ENCODE data around the gene GCHFR. TPM values are rescaled to one million over a fixed set of nuclear protein-coding genes. Genes with fewer than 3 reads are reported as not detected.

Gene GCHFR
- total and polyA plus RNA-seq, 10 of the 15 experiments (the other 5 are each of a cell fraction or from before 2014, with no cell fraction given): 10.5 to 94.0 (median 35.3) TPM

DNA sequence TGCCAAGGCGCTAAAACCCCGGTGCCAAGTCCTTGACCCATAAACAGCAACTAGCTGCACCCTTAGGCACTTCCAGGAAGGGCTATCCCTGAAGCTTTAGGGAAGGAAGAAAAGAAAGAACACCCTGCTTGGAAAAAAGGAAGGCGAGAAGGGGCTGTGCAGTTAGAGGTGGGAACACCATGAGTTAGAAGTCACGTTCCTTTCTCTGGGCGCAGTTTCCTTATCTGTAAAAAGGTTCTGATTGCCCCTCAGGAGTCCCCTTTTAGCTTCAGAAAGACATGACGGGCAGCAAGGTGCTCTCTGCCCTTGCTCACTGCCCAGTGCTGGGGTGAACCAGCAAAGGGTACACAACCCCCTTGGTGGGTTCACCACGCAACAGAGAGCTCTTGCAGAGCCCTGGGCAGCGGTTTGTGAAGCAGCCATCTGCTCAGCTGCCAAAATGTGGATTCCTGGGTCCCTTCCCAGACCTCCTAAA is 798 bp downstream of the GCHFR start:
- peak; percentile 5 for ATAC-seq
- no peaks in the 10 kb centered on the region for H3K9me3 ChIP-seq (replicated peaks; ENCODE audit: control insufficient read depth, insufficient read depth, low read length)

DNA sequence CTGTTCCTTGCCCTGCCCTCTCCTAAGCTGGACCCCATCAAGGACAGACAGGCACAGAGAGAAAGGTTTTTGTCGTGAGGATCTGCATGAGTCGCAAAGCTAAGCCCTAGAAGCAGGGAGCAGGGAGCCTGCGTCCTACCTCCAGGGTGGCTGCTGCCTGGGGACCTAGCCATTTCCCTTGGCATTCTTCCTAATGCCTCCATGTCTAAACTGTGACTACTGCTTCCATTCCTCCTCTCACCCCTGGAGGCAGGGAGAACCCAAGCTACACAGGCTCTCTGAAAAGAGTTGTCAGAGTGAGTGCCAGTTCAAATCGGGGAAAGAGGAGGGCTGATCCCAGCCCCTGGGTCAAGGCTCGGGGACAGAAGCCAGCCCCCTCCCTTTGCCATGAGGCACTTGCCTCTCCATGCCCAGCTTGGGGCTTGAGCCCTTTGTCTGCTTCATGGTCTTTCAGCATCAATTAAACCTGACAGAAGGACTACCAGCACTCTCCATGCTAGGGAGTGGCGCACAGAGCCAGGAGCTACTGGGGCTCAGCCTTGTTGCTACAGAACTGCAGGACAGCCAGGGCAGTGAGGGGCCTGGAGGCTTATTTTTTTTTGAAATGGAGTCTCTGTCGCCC is 2.4 kb downstream of the GCHFR start:
- intact Hi-C loops (cut with micrococcal nuclease; ENCODE audit: unreplicated experiment): no loop called here
- WGBS (ENCODE audit: insufficient coverage, insufficient replicate concordance, low lambda C conversion rate, missing lambda C conversion rate): 83% methylated on average over 7 of the region's 7 CpGs
- BruUV-seq (replicated peaks): no TSS peak
- no peaks in the 10 kb centered on the region; a peak in 2 of 4 replicates for H3K36me3 ChIP-seq (ENCODE audit: control insufficient read depth in 2 of 2, insufficient read depth in 2 of 2, low read length in 1 of 2)
- FAIRE-seq (no peak), DNase-seq (ENCODE audit: low read depth, low spot score) (no peak), ATAC-seq (no peak)
- no peak overlapping the region for H3K27ac ChIP-seq (ENCODE audit: control insufficient read depth, insufficient read depth)
- H2AFZ ChIP-seq (ENCODE audit: control insufficient read depth, low read depth, low read length): no peak overlapping the region
- in situ Hi-C loops (cut with MboI): no loop called here
- peaks cover 39% of the 10 kb centered on the region for H3K4me1 ChIP-seq (ENCODE audit: control insufficient read depth, insufficient read depth, low read length)
- SMC1A ChIA-PET (ENCODE audit: uncharacterized antibody, unreplicated experiment): interaction anchor here (1.0 to 2.8 kb wide), 2 partner anchors 16 to 128 kb away, joined by 3 to 8 read pairs; partner anchors contain the start of gene VPS18
- CTCF ChIA-PET: interaction anchor here (1.2 to 2.7 kb wide), 3 partner anchors 16 to 177 kb away, joined by 3 to 9 read pairs (median 3); no protein-coding TSS in a partner anchor
- H3K9me3 ChIP-seq (replicated peaks; ENCODE audit: control insufficient read depth, insufficient read depth, low read length): no peaks in the 10 kb centered on the region
- no peaks in the 10 kb centered on the region for H3K79me2 ChIP-seq (ENCODE audit: control insufficient read depth, insufficient read depth, low read length)
- H3K27me3 ChIP-seq (replicated peaks in 1 of 2; ENCODE audit: control insufficient read depth in 2 of 2, insufficient read depth in 2 of 2, low read length in 1 of 2): no peaks in the 10 kb centered on the region
- POLR2A ChIA-PET: interaction anchor here (0.6 to 2.9 kb wide), 8 partner anchors 8 to 326 kb away, joined by 3 to 13 read pairs (median 4); partner anchors contain the start of genes BAHD1 and RAD51
- RAD21 ChIA-PET (ENCODE audit: unreplicated experiment): no interaction called here
- H3K4me2 ChIP-seq (ENCODE audit: control insufficient read depth, insufficient read depth): no peak overlapping the region
- H4K20me1 ChIP-seq (ENCODE audit: control insufficient read depth, insufficient read depth): no peaks in the 10 kb centered on the region
- no peak overlapping the region for H3K4me3 ChIP-seq
- H3K9ac ChIP-seq (ENCODE audit: control insufficient read depth, insufficient read depth, low read length): no peak overlapping the region
- TF ChIP-seq STAT1 (conservative IDR thresholded peaks at IDR 0.05): no peak
- no peak for TF ChIP-seq JUNB (IDR thresholded peaks at IDR 0.05)
- TF ChIP-seq POLR2A (IDR thresholded peaks at IDR 0.05; ENCODE audit: low read depth, low read length): no peak
- no peak for TF ChIP-seq EZH2 (IDR thresholded peaks at IDR 0.05; ENCODE audit: borderline replicate concordance, control insufficient read depth, low read depth, low read length)
- no peak for TF ChIP-seq TCF7 (IDR thresholded peaks at IDR 0.05; ENCODE audit: borderline replicate concordance)
- TF ChIP-seq ZBED1 (IDR thresholded peaks at IDR 0.05; ENCODE audit: borderline replicate concordance): no peak
- no peak for TF ChIP-seq CBFB (IDR thresholded peaks at IDR 0.05; ENCODE audit: low read depth)
- TF ChIP-seq BMI1 (IDR thresholded peaks at IDR 0.05; ENCODE audit: borderline replicate concordance): no peak
- no peak for TF ChIP-seq ZNF274 (IDR thresholded peaks at IDR 0.05; ENCODE audit: insufficient read depth, insufficient read length)
- TF ChIP-seq RFX5 (IDR thresholded peaks at IDR 0.05; ENCODE audit: low read depth, low read length): no peak
- TF ChIP-seq TARDBP (IDR thresholded peaks at IDR 0.05; ENCODE audit: borderline replicate concordance): no peak
- TF ChIP-seq, protein P1, sequence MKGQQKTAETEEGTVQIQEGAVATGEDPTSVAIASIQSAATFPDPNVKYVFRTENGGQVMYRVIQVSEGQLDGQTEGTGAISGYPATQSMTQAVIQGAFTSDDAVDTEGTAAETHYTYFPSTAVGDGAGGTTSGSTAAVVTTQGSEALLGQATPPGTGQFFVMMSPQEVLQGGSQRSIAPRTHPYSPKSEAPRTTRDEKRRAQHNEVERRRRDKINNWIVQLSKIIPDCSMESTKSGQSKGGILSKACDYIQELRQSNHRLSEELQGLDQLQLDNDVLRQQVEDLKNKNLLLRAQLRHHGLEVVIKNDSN (IDR thresholded peaks at IDR 0.05; ENCODE audit: borderline replicate concordance, extremely low read length, insufficient read depth, low read depth, low read length): no peak
- TF ChIP-seq, protein P2, sequence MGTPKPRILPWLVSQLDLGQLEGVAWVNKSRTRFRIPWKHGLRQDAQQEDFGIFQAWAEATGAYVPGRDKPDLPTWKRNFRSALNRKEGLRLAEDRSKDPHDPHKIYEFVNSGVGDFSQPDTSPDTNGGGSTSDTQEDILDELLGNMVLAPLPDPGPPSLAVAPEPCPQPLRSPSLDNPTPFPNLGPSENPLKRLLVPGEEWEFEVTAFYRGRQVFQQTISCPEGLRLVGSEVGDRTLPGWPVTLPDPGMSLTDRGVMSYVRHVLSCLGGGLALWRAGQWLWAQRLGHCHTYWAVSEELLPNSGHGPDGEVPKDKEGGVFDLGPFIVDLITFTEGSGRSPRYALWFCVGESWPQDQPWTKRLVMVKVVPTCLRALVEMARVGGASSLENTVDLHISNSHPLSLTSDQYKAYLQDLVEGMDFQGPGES (IDR thresholded peaks at IDR 0.05): no peak

More for the DNA sequence above, 798 bp downstream of the GCHFR start:
- TF ChIP-seq YY1 (IDR thresholded peaks at IDR 0.05; ENCODE audit: low read depth, low read length) (peak; percentile 3; the same call in 1 of the 2 replicates), SPI1 (IDR thresholded peaks at IDR 0.05; ENCODE audit: borderline replicate concordance, insufficient read depth, low read depth, low read length) (no peak), BHLHE40 (IDR thresholded peaks at IDR 0.05; ENCODE audit: borderline replicate concordance in 1 of 2, low read depth in 2 of 2, low read length in 1 of 2) (peak in 1 of 2 experiments; percentile 43; a peak in 1 of 4 replicates)
- BruUV-seq (replicated peaks): no TSS peak
- H3K27me3 ChIP-seq (replicated peaks in 1 of 2; ENCODE audit: control insufficient read depth in 2 of 2, insufficient read depth in 2 of 2, low read length in 1 of 2): no peaks in the 10 kb centered on the region
- no peaks in the 10 kb centered on the region for H4K20me1 ChIP-seq (ENCODE audit: control insufficient read depth, insufficient read depth)
- intact Hi-C loops (cut with micrococcal nuclease; ENCODE audit: unreplicated experiment) (no loop called here), in situ Hi-C loops (cut with MboI) (no loop called here)
- peak overlapping the region; percentile 22; the same call in 1 of the 2 replicates for H3K27ac ChIP-seq (ENCODE audit: control insufficient read depth, insufficient read depth)
- peak overlapping the region; percentile 85 for H3K4me2 ChIP-seq (ENCODE audit: control insufficient read depth, insufficient read depth)
- H3K4me3 ChIP-seq: peak overlapping the region; percentile 78
- SMC1A ChIA-PET (ENCODE audit: uncharacterized antibody, unreplicated experiment): interaction anchor here (0.7 to 2.8 kb wide), 11 partner anchors 8 to 200 kb away, joined by 3 to 8 read pairs (median 3); partner anchors contain the start of genes CCDC32, DNAJC17 and ZFYVE19
- POLR2A ChIA-PET: interaction anchor here (0.7 to 2.9 kb wide), 6 partner anchors 8 to 198 kb away, joined by 3 to 13 read pairs (median 4); partner anchors contain the start of gene RHOV
- peak overlapping the region; percentile 45 for H2AFZ ChIP-seq (ENCODE audit: control insufficient read depth, low read depth, low read length)
- no peaks in the 10 kb centered on the region; a peak in 2 of 4 replicates for H3K36me3 ChIP-seq (ENCODE audit: control insufficient read depth in 2 of 2, insufficient read depth in 2 of 2, low read length in 1 of 2)
- WGBS (ENCODE audit: insufficient coverage, insufficient replicate concordance, low lambda C conversion rate, missing lambda C conversion rate): 22% methylated on average over 8 of the region's 8 CpGs
- FAIRE-seq: no peak
- RAD21 ChIA-PET (ENCODE audit: unreplicated experiment): interaction anchor here (0.8 to 1.4 kb wide), 7 partner anchors 18 to 206 kb away, joined by 3 to 4 read pairs (median 3); no protein-coding TSS in a partner anchor
- DNase-seq (ENCODE audit: low read depth, low spot score): no peak
- H3K9ac ChIP-seq (ENCODE audit: control insufficient read depth, insufficient read depth, low read length): peak overlapping the region; percentile 38
- CTCF ChIA-PET: interaction anchor here (0.5 to 2.7 kb wide), 10 partner anchors 11 to 139 kb away, joined by 3 to 9 read pairs (median 4); no protein-coding TSS in a partner anchor
- H3K4me1 ChIP-seq (ENCODE audit: control insufficient read depth, insufficient read depth, low read length): peaks cover 26% of the 10 kb centered on the region
- no peaks in the 10 kb centered on the region for H3K79me2 ChIP-seq (ENCODE audit: control insufficient read depth, insufficient read depth, low read length)
